Measurements from ENCODE around the gene DHRS12. TPM values are rescaled to one million over a fixed set of nuclear protein-coding genes. Genes with fewer than 3 reads are reported as not detected.
A peak's percentile ranks its signal among the peaks of the same experiment; 100 is the strongest.

DHRS12 gene
- total RNA-seq, 6 experiments from 2014 or later, result 10.2 to 17.6 (median 12.4) TPM

DNA sequence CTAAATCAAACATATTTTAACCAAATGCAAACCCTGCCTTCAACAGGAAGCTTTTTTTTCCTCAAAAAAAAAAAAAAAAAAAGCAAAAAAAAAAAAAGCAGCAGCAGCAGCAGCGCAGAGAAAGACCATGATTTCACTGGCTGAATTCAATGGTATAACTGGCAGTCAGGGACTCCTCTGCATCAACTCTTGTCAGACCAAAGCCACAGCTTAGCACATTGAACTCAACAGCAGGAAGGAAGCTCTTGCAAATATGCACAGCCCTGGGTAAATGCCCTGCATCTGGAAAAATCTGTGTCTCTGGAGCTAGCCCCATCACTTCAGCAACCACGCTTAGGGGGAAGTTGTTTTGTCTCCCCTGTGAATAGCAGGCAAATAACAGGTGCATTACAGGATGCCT lies 17.6 kb upstream of the DHRS12 start:
- ATAC-seq (peak in 3 of 4 donors; percentile 24 to 42 (median 36)), DNase-seq (no peak)
- no peak overlapping the region for H3K4me3 ChIP-seq
- H3K27me3 ChIP-seq, result no peaks in the 10 kb centered on the region
- intact Hi-C loops (cut with DNase I), result no loop called here
- no peak overlapping the region for H3K27ac ChIP-seq
- 76% methylated on average over 2 of the region's 2 CpGs for WGBS (ENCODE audit: insufficient coverage, low coverage, low lambda C conversion rate, missing lambda C conversion rate)
- H3K4me1 ChIP-seq, result no peaks in the 10 kb centered on the region
- no peaks in the 10 kb centered on the region for H3K36me3 ChIP-seq
- H3K9me3 ChIP-seq, result no peaks in the 10 kb centered on the region
- no peak for TF ChIP-seq POLR2A (IDR thresholded peaks at IDR 0.05)
- TF ChIP-seq, protein P1, sequence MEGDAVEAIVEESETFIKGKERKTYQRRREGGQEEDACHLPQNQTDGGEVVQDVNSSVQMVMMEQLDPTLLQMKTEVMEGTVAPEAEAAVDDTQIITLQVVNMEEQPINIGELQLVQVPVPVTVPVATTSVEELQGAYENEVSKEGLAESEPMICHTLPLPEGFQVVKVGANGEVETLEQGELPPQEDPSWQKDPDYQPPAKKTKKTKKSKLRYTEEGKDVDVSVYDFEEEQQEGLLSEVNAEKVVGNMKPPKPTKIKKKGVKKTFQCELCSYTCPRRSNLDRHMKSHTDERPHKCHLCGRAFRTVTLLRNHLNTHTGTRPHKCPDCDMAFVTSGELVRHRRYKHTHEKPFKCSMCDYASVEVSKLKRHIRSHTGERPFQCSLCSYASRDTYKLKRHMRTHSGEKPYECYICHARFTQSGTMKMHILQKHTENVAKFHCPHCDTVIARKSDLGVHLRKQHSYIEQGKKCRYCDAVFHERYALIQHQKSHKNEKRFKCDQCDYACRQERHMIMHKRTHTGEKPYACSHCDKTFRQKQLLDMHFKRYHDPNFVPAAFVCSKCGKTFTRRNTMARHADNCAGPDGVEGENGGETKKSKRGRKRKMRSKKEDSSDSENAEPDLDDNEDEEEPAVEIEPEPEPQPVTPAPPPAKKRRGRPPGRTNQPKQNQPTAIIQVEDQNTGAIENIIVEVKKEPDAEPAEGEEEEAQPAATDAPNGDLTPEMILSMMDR (IDR thresholded peaks at IDR 0.05), result no peak

DNA sequence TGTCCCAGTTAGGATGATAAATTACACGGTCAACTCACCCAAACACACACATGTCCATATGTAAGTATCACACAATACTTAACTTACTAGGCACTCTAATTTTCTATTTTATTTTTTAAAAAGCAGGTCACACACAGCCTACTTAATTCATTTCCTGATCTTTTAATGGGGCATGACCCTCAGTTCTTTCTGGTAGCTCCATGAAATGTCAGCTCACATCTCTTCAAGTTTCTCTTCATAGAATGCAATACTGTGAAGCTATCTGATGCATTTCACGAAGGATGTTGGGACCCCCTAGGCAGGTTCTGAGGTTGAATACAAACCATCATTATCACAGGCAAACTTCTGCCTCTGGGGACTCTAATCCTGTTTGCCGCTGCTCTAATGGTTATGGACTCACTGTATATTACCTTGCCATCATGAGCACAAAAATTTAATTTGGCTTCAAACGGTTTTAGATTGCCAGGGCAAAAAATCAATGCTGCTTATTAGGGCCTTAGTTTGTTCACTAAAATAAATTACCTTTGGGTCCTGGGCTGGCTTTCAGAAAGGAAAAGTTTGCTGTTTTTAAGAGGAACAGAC lies 16.1 kb upstream of the DHRS12 start:
- H3K4me3 ChIP-seq, result no peak overlapping the region
- ATAC-seq (no peak), DNase-seq (no peak)
- TF ChIP-seq, protein P1 (IDR thresholded peaks at IDR 0.05), result no peak
- TF ChIP-seq POLR2A (IDR thresholded peaks at IDR 0.05), result no peak
- 70% methylated on average over 3 of the region's 4 CpGs for WGBS (ENCODE audit: insufficient coverage, low coverage, low lambda C conversion rate, missing lambda C conversion rate)
- H3K9me3 ChIP-seq, result no peaks in the 10 kb centered on the region
- intact Hi-C loops (cut with DNase I), result no loop called here
- no peaks in the 10 kb centered on the region for H3K36me3 ChIP-seq
- H3K27me3 ChIP-seq, result no peaks in the 10 kb centered on the region
- peaks cover 0 to 3% (median 0%) of the 10 kb centered on the region in 4 donors for H3K4me1 ChIP-seq
- H3K27ac ChIP-seq, result no peak overlapping the region

DNA sequence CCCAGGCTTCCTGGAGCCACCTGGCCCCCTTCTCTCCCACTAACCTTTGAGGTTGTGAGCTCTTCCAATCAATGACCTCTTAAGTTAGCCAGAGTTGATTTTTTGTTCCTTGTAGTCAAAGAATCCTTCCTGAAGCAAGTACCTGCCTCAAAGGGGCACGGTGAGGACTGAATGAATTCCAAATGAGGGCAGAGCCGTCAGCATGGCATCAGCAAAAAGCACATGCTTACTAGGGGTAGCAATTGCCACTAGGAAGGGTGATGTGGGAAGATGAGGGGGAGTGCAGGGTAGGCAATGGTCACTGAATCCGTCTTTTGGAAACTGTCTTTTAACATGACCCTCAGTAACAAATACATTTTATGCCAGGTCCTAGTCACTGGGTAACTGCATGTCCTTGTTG lies 15.6 kb upstream of the DHRS12 start:
- intact Hi-C loops (cut with DNase I), result no loop called here
- H3K4me3 ChIP-seq, result no peak overlapping the region
- DNase-seq (no peak), ATAC-seq (no peak)
- no peaks in the 10 kb centered on the region for H3K36me3 ChIP-seq
- no peak overlapping the region for H3K27ac ChIP-seq
- TF ChIP-seq, protein P1 (IDR thresholded peaks at IDR 0.05), result no peak
- no peak for TF ChIP-seq POLR2A (IDR thresholded peaks at IDR 0.05)
- peaks cover 0 to 3% (median 0%) of the 10 kb centered on the region in 4 donors for H3K4me1 ChIP-seq
- no peaks in the 10 kb centered on the region for H3K27me3 ChIP-seq
- 86% methylated on average over 3 of the region's 3 CpGs for WGBS (ENCODE audit: insufficient coverage, low coverage, low lambda C conversion rate, missing lambda C conversion rate)
- H3K9me3 ChIP-seq, result no peaks in the 10 kb centered on the region

DNA sequence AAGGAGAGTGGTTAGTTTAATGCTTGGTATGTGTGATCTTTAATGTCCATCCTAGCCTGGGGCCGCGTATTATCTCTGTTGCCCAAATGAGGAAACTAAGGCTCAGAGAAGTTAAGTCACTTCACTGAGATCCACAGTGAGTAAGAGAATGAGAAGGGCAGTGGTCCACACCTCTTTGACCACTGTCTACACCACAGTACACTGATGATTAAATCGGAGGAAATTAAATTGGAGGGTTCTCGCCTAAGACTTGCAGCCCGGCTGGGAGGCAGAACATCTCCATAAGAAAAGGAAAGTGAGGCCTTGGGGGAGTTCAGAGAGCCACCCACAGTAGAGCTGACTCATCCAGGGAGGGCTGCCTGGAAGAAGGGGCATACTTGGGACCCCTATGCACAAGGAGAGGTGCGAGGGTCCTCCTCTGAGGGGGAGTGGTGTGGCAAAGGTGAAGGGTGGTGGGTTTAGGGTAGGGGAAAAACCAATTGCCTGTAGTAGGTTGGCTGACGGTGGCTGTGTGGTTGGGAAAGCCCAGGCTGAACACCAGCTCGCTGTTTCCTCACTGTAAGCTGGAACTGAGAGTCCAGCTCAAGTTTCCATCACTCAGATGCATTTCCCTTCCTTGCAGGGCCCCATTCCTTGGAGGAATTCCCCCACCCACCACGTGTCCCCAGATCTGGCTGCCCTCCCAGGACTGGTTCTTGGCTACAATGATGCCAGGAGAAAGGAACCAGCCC lies 15.0 kb upstream of the DHRS12 start:
- TF ChIP-seq POLR2A (IDR thresholded peaks at IDR 0.05), result no peak
- TF ChIP-seq, protein P1 (IDR thresholded peaks at IDR 0.05), result no peak
- Histone ChIP-seq H3K27me3 (no peaks in the 10 kb centered on the region), H3K36me3 (no peaks in the 10 kb centered on the region), H3K27ac (no peak overlapping the region), H3K9me3 (no peaks in the 10 kb centered on the region), H3K4me1 (peaks cover 0 to 3% (median 0%) of the 10 kb centered on the region in 4 donors), H3K4me3 (no peak overlapping the region)
- DNase-seq, result no peak
- 83% methylated on average over 7 of the region's 9 CpGs for WGBS (ENCODE audit: insufficient coverage, low coverage, low lambda C conversion rate, missing lambda C conversion rate)
- intact Hi-C loops (cut with DNase I), result no loop called here
- ATAC-seq, result no peak

Measured in right lobe of liver (tissue), 6 donors.